ENCODE measurements around the gene MBP.

The MBP gene

GRCh38 chr18:76935722-76936337 is 196.8 kb downstream of the MBP start:
- Mint-ChIP-seq H3K4me1 (peaks cover 13% of the 10 kb centered on the region), H3K4me3 (no peak overlapping the region), H3K27ac (no peak overlapping the region), H3K36me3 (peaks cover 75% of the 10 kb centered on the region), H3K9me3 (no peaks in the 10 kb centered on the region)
- DNase-seq (ENCODE audit: low spot score in 2 of 2) (no peak), ATAC-seq (no peak)

GRCh38 chr18:76932026-76932819 is 200.4 kb downstream of the MBP start:
- ATAC-seq, result peak; percentile 68
- peak overlapping the region; percentile 44 for H3K27ac Mint-ChIP-seq
- H3K36me3 Mint-ChIP-seq, result peaks cover 83% of the 10 kb centered on the region
- H3K4me3 Mint-ChIP-seq, result no peak overlapping the region
- peaks cover 17% of the 10 kb centered on the region for H3K4me1 Mint-ChIP-seq
- H3K9me3 Mint-ChIP-seq, result no peaks in the 10 kb centered on the region
- no peak for DNase-seq (ENCODE audit: low spot score in 2 of 2)

GRCh38 chr18:76931171-76931570 is 201.4 kb downstream of the MBP start:
- H3K4me3 Mint-ChIP-seq, result no peak overlapping the region
- DNase-seq (ENCODE audit: low spot score in 2 of 2), result no peak
- peaks cover 79% of the 10 kb centered on the region for H3K36me3 Mint-ChIP-seq
- H3K4me1 Mint-ChIP-seq, result peaks cover 22% of the 10 kb centered on the region
- no peaks in the 10 kb centered on the region for H3K9me3 Mint-ChIP-seq
- H3K27ac Mint-ChIP-seq, result no peak overlapping the region
- ATAC-seq, result no peak
